Measurements from ENCODE around the gene PPP2R5E. TPM values are rescaled to one million over a fixed set of nuclear protein-coding genes. Genes with fewer than 3 reads are reported as not detected.

Gene PPP2R5E
- 67.3 TPM for total RNA-seq

DNA sequence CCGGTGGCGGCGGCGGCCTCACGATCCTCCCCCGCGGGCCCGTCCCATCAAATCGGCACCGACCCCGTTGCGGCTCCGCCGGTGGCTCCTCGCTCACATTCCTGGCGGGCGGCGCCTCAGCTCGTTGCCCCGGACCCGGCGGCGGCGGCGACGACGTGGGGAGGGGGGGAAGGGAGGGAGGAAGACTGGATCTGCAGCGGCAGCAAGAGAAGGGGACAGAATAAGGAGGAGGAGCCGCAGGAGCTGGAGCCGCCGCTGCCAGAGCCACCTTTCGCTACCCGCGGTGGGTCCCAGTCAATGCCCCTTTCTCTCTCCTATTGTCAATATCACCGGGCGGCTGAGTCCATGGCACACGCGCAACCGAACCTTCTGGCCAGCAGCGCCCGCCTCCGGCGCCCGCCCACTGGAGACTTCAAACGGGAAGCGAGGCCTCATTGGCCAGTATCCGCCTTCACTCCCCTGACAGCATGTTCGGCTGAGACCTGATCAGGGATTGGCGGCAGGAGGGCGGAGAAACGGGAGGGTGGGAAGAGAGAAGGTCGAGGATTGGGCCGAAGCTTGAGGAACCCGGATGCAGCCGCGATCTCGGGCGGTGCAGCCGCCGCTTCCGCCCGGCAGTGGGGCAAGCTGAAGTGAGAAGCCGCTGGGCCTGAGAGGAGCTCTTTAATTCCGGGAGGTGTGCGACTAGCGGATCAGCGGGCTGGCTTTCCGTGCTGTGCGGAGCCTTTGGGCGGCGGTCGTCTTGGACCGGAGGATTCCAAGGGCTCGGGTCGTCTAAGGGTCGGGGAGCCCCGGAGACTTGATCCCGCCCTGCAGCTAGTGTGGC is at the start of gene PPP2R5E:
PPP2R5E (minus strand) TSS at position 378 of the 826 bp plus-strand sequence. CDS start 3,692 bp downstream, outside the sequence.

Small RNAs within 50 kb of the gene (small RNA-seq; reads per million reads assigned to genes)
- not detected for gene RF00601 (ENCODE audit: low replicate concordance)

Other genes starting within 250 kb of the PPP2R5E start
- gene GPHB5, start 224.4 kb downstream of the PPP2R5E start, total RNA-seq = not detected
- 30.4 TPM for gene WDR89, start 98.5 kb upstream of the PPP2R5E start, total RNA-seq
- gene SGPP1, start 184.7 kb upstream of the PPP2R5E start, total RNA-seq = 27.5 TPM